HG03460 (cell line): ENCODE results near the gene SMG9.
"Not testable (repeated sequence)": the region's sequence is repeated elsewhere in the genome, so short reads cannot be mapped to it uniquely, and the experiment has no call there.

Experiments
- ATAC-seq: cut with Tn5 transposase; IDR thresholded peaks from one replicate; pipeline ENCODE4 v1.9.1; 2021; ENCODE audit not compliant: unreplicated experiment

SMG9 gene

DNA sequence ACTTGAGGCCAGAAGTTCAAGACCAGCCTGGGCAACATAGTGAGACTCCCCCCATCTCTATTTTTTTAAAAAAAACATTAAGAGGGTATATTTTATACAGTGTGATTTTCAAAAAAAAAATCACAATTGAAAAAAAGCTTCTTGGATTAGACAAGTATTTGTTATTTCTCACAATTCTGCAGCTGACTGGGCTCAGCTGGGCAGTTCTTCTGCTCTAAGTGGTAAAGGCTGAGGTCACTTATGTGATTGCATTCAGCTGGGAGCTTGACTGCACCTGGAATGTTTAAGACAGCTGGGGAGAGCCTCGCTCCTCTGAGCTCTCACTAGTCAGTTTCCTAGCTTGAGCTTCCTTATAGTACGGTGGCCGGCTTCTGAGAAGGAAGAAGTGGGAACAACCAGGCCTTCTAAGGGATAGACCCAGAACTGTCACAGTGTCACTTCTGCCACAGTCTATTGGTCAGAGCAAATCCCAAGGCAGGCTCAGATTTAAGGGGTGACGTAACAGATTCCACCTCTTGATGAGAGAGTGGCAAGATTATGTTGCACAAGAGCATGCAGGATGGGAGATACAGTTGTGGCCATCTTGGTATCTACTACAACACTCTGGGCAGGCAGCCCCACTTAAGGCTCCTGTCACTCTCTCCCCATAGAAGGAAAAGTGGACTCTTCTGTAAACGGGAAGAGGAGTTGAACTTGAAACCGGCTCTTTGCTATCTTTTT, 58.6 kb downstream of the SMG9 start:
- ATAC-seq = no peak

DNA sequence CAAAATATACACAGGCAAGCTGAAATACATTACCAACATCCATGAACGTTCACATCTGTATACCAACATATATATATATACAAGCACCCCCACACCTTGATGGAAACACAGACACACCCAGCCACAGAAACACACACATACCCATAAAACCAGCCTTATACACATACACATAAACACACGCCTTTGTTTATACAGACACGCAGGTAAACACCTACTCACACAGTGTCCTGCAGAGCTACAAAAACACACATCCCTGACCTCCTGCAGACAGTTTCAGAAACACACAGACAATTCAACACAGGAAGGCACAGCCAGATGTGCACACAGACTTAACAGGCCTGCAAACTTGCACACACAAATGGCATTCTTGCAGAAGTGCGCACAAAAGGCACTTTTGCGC, 60.2 kb downstream of the SMG9 start:
- ATAC-seq = no peak

GRCh38 chr19:43692877-43693276, 61.9 kb downstream of the SMG9 start:
- no peak for ATAC-seq

- ATAC-seq = no peak
These were observed 62.4 kb downstream of the SMG9 start for GRCh38 chr19:43692385-43692784.

GRCh38 chr19:43691755-43692154, 63.0 kb downstream of the SMG9 start:
- no peak for ATAC-seq

GRCh38 chr19:43690890-43691289, 63.9 kb downstream of the SMG9 start:
- no peak for ATAC-seq

GRCh38 chr19:43690444-43690843, 64.3 kb downstream of the SMG9 start:
- ATAC-seq = no peak

- ATAC-seq = no peak
These were observed 66.6 kb downstream of the SMG9 start for GRCh38 chr19:43688059-43688701.

DNA sequence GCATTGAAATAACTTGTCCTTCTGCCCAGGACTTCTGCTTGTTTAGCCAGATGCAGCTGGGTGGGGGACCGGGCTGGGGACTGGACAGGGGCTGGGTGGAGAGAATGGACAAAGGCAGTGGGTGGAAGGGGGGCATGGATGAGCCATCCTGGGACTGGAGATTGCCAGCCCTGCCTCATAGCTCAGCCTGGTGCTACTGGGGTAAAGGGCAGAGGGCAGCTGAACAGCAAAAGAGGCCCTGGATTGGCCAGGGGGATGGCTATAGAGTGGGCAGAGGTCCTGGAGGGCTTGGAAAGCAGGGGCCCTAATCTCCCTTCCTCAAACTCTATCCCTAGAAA, 67.1 kb downstream of the SMG9 start:
- ATAC-seq = no peak

DNA sequence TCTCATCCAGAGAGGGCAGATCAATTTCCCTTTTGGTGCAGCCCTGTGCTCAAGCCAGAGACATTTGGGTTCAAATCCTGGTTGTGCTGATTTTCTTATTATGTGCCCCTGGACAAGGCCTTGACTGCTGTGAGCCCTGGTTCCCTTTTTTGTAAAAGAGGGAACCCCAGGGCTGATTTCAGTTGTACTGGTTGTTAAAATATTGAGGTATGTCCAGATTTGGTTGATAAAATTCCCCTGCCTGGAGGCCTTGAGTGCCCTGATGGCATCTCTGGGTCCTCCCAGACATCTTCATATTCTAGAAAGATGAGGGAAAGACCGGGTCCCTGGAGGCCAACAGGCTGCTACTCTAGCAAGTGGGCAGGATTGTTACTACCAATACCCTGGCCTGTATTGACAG, 70.4 kb downstream of the SMG9 start:
- ATAC-seq = no peak

GRCh38 chr19:43683905-43684304, 70.9 kb downstream of the SMG9 start:
- ATAC-seq = no peak

DNA sequence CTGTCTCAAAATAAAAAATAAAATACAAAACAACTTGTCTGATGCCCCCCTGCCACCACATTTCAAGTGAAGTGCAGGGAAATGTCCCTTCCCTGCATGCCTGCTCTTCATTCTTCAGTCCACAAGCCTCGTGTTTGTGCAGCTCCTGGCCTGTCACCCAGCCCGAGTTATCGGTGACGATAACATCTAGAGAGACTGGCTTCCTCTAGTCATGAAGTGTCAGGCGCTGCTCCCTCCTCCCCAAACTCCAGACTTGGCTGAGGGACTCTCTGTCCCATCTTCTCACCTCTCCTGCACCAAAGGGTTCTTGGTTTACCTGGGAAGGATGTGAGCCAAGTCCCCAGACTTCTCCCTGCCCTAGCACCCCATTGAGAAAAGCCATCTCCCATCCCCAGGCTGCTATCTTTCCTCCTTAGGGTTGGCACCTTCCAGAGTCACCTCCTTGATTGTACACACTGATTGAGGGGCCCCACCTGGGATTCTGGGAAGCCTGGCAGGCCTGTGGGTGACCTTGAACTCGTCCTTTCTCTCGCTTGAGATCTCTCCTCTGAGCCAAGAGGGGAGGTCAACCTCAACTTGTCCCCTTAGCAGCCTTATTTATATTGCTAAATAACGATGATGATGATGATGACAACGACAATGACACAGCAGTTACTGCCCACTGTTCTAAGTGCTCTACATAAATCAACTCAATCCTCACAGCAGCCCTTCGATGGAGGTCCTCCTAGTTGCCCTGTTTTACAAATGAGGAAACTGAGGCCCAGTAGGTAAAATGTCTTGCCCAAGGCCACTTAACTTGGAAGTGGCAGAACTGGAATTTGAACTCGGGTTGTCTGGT, 71.7 kb downstream of the SMG9 start:
- ATAC-seq = no peak

DNA sequence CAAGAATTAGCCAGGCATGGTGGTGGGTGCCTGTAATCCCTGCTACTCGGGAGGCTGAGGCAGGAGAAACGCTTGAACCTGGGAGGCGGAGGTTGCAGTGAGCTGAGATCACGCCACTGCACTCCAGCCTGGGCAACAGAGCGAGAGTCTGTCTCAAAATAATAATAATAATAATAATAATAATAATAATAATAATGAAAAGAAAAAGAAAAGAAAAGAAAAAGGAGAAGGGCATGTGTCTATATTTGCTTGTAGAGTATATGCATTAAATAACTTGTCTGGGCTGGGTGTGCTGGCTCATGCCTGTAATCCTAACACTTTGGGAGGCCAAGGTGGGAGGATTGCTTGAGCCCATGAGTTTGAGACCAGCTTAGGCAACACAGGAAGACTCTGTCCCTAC, 72.5 kb downstream of the SMG9 start:
- ATAC-seq = not testable (repeated sequence)

- ATAC-seq = no peak
These were observed 72.9 kb downstream of the SMG9 start for GRCh38 chr19:43681821-43682220.

- ATAC-seq = no peak
These were observed 76.1 kb downstream of the SMG9 start for GRCh38 chr19:43678512-43679261.
